ES-I3 (cell line): ENCODE data around the gene RAB11FIP4.
A peak's percentile ranks its signal among the peaks of the same experiment; 100 is the strongest.
"Not testable (repeated sequence)": the region's sequence is repeated elsewhere in the genome, so short reads cannot be mapped to it uniquely, and the experiment has no call there.

Source experiments
- H3K36me3 ChIP-seq: 2 replicates; pipeline ENCODE4 v1.6.1; 2013; ENCODE audit warnings: mild to moderate bottlenecking, low read length, control low read depth, moderate library complexity; ENCODE audit not compliant: insufficient read depth
- H3K4me1 ChIP-seq: 2 replicates; pipeline ENCODE4 v1.6.1; 2013; ENCODE audit warnings: mild to moderate bottlenecking, control low read depth, low read length; ENCODE audit not compliant: insufficient read depth
- H3K9ac ChIP-seq: 2 replicates; pipeline ENCODE4 v1.6.1; 2013; ENCODE audit warnings: low read depth, mild to moderate bottlenecking, low read length, moderate library complexity
- H3K9me3 ChIP-seq: 2 replicates; pipeline ENCODE4 v1.6.1; 2013; ENCODE audit warnings: mild to moderate bottlenecking, low read length, moderate library complexity; ENCODE audit not compliant: control insufficient read depth, insufficient read depth

RAB11FIP4 gene

GRCh38 chr17:31428111-31428510, 36.6 kb downstream of the RAB11FIP4 start:
- H3K9ac ChIP-seq, result no peak overlapping the region
- no peaks in the 10 kb centered on the region for H3K36me3 ChIP-seq
- no peaks in the 10 kb centered on the region for H3K9me3 ChIP-seq
- peaks cover 8% of the 10 kb centered on the region; the same call in 1 of the 2 replicates for H3K4me1 ChIP-seq

- Histone ChIP-seq H3K9me3 (no peaks in the 10 kb centered on the region), H3K9ac (no peak overlapping the region), H3K36me3 (no peaks in the 10 kb centered on the region), H3K4me1 (peaks cover 8% of the 10 kb centered on the region; the same call in 1 of the 2 replicates)
These were observed 37.0 kb downstream of the RAB11FIP4 start for GRCh38 chr17:31428512-31428911.

GRCh38 chr17:31431098-31431851, 39.8 kb downstream of the RAB11FIP4 start:
- no peaks in the 10 kb centered on the region for H3K36me3 ChIP-seq
- peak overlapping the region; percentile 38; the same call in 1 of the 2 replicates for H3K9ac ChIP-seq
- no peaks in the 10 kb centered on the region for H3K9me3 ChIP-seq
- H3K4me1 ChIP-seq, result 0 out of 2 replicates have a peak, but pooled peaks cover 4% of the 10 kb centered on the region

- 0 out of 2 replicates have a peak, but pooled peaks cover 4% of the 10 kb centered on the region for H3K4me1 ChIP-seq
- peak overlapping the region; percentile 38; the same call in 1 of the 2 replicates for H3K9ac ChIP-seq
- no peaks in the 10 kb centered on the region for H3K9me3 ChIP-seq
- H3K36me3 ChIP-seq, result no peaks in the 10 kb centered on the region
These were observed 40.6 kb downstream of the RAB11FIP4 start for GRCh38 chr17:31431852-31432658.

- Histone ChIP-seq H3K36me3 (no peaks in the 10 kb centered on the region), H3K9ac (no peak overlapping the region), H3K4me1 (0 out of 2 replicates have a peak, but pooled peaks cover 4% of the 10 kb centered on the region)
These were observed 41.8 kb downstream of the RAB11FIP4 start for GRCh38 chr17:31433091-31433790.

GRCh38 chr17:31433811-31434726, 42.6 kb downstream of the RAB11FIP4 start:
- Histone ChIP-seq H3K36me3 (no peaks in the 10 kb centered on the region), H3K9ac (no peak overlapping the region), H3K9me3 (no peaks in the 10 kb centered on the region), H3K4me1 (0 out of 2 replicates have a peak, but pooled peaks cover 4% of the 10 kb centered on the region)

More at GRCh38 chr17:31433091-31433790, 41.8 kb downstream of the RAB11FIP4 start:
- H3K9me3 ChIP-seq, result no peaks in the 10 kb centered on the region

GRCh38 chr17:31434727-31435050, 43.2 kb downstream of the RAB11FIP4 start:
- H3K36me3 ChIP-seq, result no peaks in the 10 kb centered on the region
- H3K9ac ChIP-seq, result no peak overlapping the region
- H3K9me3 ChIP-seq, result no peaks in the 10 kb centered on the region
- 0 out of 2 replicates have a peak, but pooled peaks cover 4% of the 10 kb centered on the region for H3K4me1 ChIP-seq

GRCh38 chr17:31435581-31435980, 44.1 kb downstream of the RAB11FIP4 start:
- Histone ChIP-seq H3K4me1 (0 out of 2 replicates have a peak, but pooled peaks cover 4% of the 10 kb centered on the region), H3K9ac (no peak overlapping the region), H3K9me3 (no peaks in the 10 kb centered on the region)

GRCh38 chr17:31437720-31438400, 46.4 kb downstream of the RAB11FIP4 start:
- Histone ChIP-seq H3K9ac (no peak overlapping the region), H3K4me1 (no peaks in the 10 kb centered on the region), H3K9me3 (no peaks in the 10 kb centered on the region), H3K36me3 (no peaks in the 10 kb centered on the region)

More at GRCh38 chr17:31435581-31435980, 44.1 kb downstream of the RAB11FIP4 start:
- H3K36me3 ChIP-seq, result no peaks in the 10 kb centered on the region

GRCh38 chr17:31439716-31440115, 48.2 kb downstream of the RAB11FIP4 start:
- Histone ChIP-seq H3K9ac (no peak overlapping the region), H3K36me3 (no peaks in the 10 kb centered on the region), H3K9me3 (no peaks in the 10 kb centered on the region), H3K4me1 (no peaks in the 10 kb centered on the region)

GRCh38 chr17:31442276-31442675, 50.8 kb downstream of the RAB11FIP4 start:
- Histone ChIP-seq H3K36me3 (no peaks in the 10 kb centered on the region), H3K9ac (no peak overlapping the region), H3K9me3 (no peaks in the 10 kb centered on the region), H3K4me1 (no peaks in the 10 kb centered on the region)

GRCh38 chr17:31442856-31443255, 51.4 kb downstream of the RAB11FIP4 start:
- not testable (repeated sequence) for H3K9ac ChIP-seq, H3K36me3 ChIP-seq, H3K9me3 ChIP-seq, H3K4me1 ChIP-seq

GRCh38 chr17:31443386-31443785, 51.9 kb downstream of the RAB11FIP4 start:
- Histone ChIP-seq H3K36me3 (no peaks in the 10 kb centered on the region), H3K4me1 (no peaks in the 10 kb centered on the region), H3K9ac (no peak overlapping the region)

More at GRCh38 chr17:31443386-31443785, 51.9 kb downstream of the RAB11FIP4 start:
- no peaks in the 10 kb centered on the region for H3K9me3 ChIP-seq
